Left renal pelvis (tissue), 4 donors: Measurements from ENCODE around the gene CAMKK2. TPM values are rescaled to one million over a fixed set of nuclear protein-coding genes. Genes with fewer than 3 reads are reported as not detected.
"Not testable (repeated sequence)": the region's sequence is repeated elsewhere in the genome, so short reads cannot be mapped to it uniquely, and the experiment has no call there.

ENCODE experiments used
- DNase-seq, 4 donors: peaks; one replicate each; pipeline ENCODE4 v3.0.0-alpha.2; 2013; ENCODE audit warnings: low read depth in 4 of 4, low spot score in 3 of 4
- polyA plus RNA-seq, 4 donors: library from polyadenylated mRNA; unstranded; fragments of 120-200 nt; gene quantifications; one replicate each; pipeline ENCODE4 v1.2.1, GENCODE V29; 2013; ENCODE audit not compliant: insufficient read length in 4 of 4

The CAMKK2 gene
- polyA plus RNA-seq, 4 donors: 32.8 to 40.6 (median 37.6) TPM

- no peak for DNase-seq
These were observed 3.2 kb upstream of the CAMKK2 start for GRCh38 chr12:121299662-121300061.

GRCh38 chr12:121298411-121298810 is 1.9 kb upstream of the CAMKK2 start:
- not testable (repeated sequence) for DNase-seq

- DNase-seq: peak in 2 of 4 donors; percentile 27 to 28
These were observed 1.0 kb upstream of the CAMKK2 start for GRCh38 chr12:121297435-121297991.

GRCh38 chr12:121295746-121296617 is 527 bp downstream of the CAMKK2 start:
- no peak for DNase-seq

DNA sequence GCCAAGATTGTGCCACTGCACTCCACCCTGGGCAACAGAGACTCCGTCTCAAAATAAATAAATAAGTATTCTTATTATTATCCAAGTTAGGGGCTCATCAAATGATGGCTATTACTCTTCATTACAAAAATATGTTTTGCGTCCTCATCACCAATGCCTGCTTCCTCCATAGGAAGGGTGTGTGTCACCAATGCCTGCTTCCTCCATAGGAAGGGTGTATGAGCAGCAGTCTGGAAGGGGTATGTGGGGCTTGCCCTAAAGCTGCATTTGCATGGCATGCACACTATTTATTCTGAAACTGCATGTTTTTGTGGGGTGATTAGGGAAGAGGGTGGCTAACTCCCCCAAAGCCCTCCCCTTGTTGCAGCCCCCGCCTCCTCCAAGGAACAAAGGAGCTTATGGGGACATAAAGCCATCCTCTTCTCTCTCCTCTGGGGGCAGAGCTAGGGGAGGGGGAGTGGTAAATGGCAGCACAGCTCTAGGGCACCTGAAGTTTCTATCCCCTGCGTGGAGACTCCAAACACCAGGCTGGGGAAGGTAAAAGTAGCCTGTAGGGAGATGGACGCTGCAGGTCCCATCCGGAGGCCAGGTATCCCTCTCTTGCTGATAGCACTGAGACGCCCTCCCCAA is 1.3 kb downstream of the CAMKK2 start:
- DNase-seq: no peak

DNA sequence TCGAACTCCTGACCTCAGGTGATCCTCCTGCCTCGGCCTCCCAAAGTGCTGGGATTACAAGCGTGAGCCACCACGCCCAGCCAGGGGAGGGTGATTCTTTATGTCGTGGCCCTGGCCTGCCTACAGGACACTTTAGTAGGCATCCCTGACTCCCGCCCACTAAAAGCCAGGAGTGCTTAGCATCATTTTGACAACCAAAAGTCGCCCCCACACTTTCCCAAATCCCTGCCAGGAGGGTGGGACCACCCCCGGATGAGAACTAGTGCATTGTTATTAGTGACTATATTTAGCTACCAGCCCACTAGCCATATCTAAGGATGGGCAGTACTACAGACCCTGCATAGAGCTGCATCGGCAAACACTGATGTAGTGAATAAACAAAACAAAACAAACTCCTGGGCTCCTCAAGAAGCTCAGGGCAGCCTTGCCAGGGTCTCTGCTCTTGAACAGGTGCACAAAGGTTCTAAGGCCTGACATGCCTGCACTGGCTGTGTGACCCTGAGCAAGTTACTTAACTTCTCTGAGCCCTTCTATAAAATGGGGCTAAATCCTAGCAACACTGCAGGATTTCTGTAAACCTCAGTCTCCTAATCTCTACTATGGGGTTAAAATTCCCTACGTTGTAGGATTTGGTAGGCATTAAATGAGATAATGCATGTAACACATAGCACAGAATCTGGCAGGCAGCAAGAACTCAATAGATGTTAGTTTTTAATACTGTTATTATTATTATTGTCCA is 2.2 kb downstream of the CAMKK2 start:
- no peak for DNase-seq

GRCh38 chr12:121293603-121294002 is 2.9 kb downstream of the CAMKK2 start:
- no peak for DNase-seq

DNA sequence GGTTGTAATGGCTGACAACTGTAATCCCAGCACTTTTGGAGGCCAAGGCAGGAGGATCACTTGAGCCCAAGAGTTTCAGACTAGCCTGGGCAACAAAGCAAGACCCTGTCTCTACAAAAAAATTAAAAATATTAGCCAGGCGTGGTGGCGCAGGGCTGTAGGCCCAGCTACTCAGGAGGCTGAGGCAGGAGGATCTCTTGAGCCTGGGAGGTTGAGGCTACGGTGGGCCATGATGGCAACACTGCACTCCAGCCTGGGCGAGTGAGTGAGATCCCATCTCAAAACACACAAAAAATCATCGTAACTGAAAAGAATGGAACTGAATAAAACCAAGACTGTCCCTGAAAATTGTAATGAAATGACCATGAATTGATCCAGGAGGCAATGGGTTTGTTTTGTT is 6.1 kb downstream of the CAMKK2 start:
- no peak for DNase-seq

DNA sequence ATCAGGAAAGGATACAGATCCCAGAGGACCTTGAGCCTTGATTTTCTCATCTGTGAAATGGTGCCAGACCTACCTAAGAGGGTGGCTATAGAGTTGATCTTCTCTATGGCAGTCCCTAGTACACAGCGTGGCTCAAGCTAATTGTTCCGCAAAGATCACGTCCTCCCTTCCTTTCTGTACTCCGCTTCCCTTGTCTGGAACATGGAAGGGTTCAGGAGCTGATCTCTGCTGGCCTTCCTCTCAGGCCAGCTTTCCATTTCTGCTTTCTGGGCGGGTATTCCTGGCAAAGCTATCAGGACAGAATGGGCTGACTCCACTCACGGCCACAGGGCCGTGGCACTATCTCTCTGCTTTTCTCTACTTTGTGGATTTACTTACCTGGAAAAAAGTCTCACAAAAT is 6.5 kb downstream of the CAMKK2 start:
- no peak for DNase-seq

- DNase-seq: no peak
These were observed 7.5 kb downstream of the CAMKK2 start for GRCh38 chr12:121288986-121289385.

DNA sequence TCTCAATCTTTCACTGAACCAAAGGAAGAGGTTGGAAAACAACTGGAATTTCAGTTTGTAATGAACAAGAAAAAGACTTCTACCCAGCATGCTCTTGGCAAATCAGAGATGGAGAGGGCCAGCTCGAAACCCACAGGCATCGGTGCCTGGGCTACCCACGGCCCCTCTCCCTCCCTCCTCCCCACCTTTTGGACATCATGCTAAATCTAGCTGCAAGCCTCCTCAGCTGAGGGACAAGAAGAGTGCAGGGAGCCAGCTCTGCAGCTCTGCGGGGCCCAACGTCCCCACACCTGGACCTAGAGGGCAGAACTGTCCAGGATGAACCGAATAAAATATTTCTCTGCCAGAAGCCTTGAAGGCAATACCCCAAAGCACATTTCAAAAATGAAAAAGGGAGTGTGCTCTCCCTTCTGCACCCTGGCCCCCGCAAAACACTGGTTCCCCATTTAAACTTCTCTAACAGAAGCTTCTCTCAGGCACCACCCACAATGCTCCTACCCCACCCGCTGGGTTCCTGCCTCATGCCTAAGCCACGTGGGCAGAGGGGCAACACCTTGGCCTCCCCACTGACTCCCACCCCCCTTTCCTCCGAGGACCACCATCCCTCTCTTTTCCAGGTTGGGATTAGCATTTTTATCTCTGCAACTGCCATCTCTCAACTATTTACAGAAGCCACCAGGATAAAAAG is 8.2 kb downstream of the CAMKK2 start:
- DNase-seq: no peak

GRCh38 chr12:121287267-121287954 is 9.1 kb downstream of the CAMKK2 start:
- DNase-seq: no peak

GRCh38 chr12:121285856-121286255 is 10.7 kb downstream of the CAMKK2 start:
- DNase-seq: no peak

GRCh38 chr12:121284551-121285390 is 11.7 kb downstream of the CAMKK2 start:
- no peak for DNase-seq

DNA sequence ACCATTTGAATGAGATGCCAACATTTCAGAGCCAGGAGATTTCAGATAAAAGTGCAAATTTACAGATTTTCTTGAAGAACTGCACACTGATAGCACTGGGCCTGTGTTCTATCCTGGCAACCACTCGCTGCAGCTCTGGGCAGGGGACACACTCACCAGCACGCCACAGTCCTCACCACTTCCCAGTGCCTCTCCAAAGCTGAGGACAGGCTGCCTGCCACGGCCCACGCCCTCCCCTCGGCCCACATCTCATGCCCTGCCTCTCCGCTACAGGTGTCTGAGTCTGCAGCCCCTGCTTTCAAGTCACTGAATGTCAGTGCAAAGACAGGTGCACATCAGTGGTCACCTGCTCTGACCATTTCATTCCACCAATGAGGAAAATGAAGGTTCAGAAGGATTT is 12.7 kb downstream of the CAMKK2 start:
- no peak for DNase-seq

DNA sequence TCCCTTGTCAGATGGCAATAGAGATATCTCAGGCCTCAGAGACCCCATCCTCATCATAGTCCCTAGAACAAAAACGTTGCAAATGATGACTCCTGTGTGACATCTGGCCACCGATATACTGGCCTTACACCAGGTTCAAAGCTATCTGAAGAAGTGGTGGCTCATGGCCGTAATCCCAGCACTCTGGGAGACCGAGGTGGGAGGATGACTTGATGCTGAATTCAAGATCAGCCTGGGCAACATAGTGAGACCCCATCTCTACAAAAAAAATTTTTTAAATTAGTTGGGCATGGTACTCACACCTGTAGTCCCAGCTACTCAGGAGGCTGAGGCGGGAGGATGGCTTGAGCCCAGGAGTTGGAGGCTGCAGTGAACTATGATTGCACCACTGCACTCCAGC is 13.1 kb downstream of the CAMKK2 start:
- no peak for DNase-seq

- DNase-seq: not testable (repeated sequence)
These were observed 13.6 kb downstream of the CAMKK2 start for GRCh38 chr12:121282910-121283309.

- DNase-seq: no peak
These were observed 14.3 kb downstream of the CAMKK2 start for GRCh38 chr12:121282072-121282742.
